ENCODE data around the gene SLC10A7. TPM values are rescaled to one million over a fixed set of nuclear protein-coding genes. Genes with fewer than 3 reads are reported as not detected.

Gene SLC10A7
- total and polyA plus RNA-seq, 2 of the 4 experiments (the other 2 are of a cell fraction) = 5.2 to 8.4 TPM

DNA sequence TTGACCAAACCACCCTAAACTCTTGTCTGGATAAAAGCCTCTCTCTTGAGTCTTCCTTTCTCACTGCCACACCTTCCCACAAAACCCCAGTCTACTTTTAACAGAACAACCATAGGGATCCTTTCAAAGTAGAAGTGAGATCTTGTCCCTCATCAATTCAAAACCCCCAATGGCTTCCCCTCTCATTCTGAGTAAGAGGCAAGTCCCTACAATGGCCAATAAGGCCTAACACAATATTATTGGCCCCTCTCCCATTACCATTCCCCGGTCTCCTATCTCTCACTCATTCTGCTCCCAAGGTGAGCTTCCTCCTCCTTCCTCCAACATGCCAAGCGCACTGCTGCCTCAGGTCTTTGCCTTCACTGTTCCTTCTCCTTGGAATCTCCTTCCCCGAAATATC is 250.3 kb downstream of the SLC10A7 start:
- Histone ChIP-seq H4K8ac (ENCODE audit: low read depth in 2 of 2, low read length in 2 of 2) (no peak overlapping the region), H3K4me3 (ENCODE audit: insufficient read depth, low read depth, low read length) (no peak overlapping the region), H4K20me1 (ENCODE audit: insufficient read depth, low read length) (no peaks in the 10 kb centered on the region), H2BK120ac (ENCODE audit: low read depth, low read length) (no peak overlapping the region), H2BK15ac (ENCODE audit: low read depth, low read length) (no peak overlapping the region), H3K27ac (ENCODE audit: insufficient read depth, low read length) (no peak overlapping the region), H2AK5ac (ENCODE audit: low read depth, low read length) (no peak overlapping the region), H3K18ac (ENCODE audit: low read depth, low read length) (no peak overlapping the region), H4K91ac (ENCODE audit: insufficient read depth, low read depth, low read length) (no peak overlapping the region), H3K9me1 (ENCODE audit: insufficient read depth, low read length) (no peaks in the 10 kb centered on the region), H3K9ac (ENCODE audit: low read depth, low read length) (no peak overlapping the region), H4K5ac (ENCODE audit: low read depth, low read length) (no peak overlapping the region), H3K14ac (replicated peaks; ENCODE audit: low read depth, low read length) (no peak overlapping the region), H3K56ac (ENCODE audit: extremely low read depth, insufficient read depth, low read length) (no peak overlapping the region), H3K27me3 (ENCODE audit: control insufficient read depth, insufficient read depth, low read length) (no peaks in the 10 kb centered on the region), H3K4me2 (ENCODE audit: low read depth, low read length) (no peak overlapping the region), H2BK5ac (ENCODE audit: low read depth, low read length, poor library complexity, severe bottlenecking) (no peak overlapping the region), H3K4ac (ENCODE audit: low read depth, low read length) (no peak overlapping the region), H3K9me3 (ENCODE audit: control insufficient read depth, insufficient read depth, low read length) (no peaks in the 10 kb centered on the region), H2BK20ac (ENCODE audit: low read depth, low read length) (no peak overlapping the region), H2AK9ac (replicated peaks; ENCODE audit: low read depth, low read length, poor library complexity) (no peak overlapping the region), H3K4me1 (ENCODE audit: control insufficient read depth, insufficient read depth, low read length) (no peaks in the 10 kb centered on the region), H3K23ac (ENCODE audit: low read depth, low read length) (no peak overlapping the region), H3K36me3 (ENCODE audit: control insufficient read depth, insufficient read depth, low read length) (no peaks in the 10 kb centered on the region), H2AFZ (replicated peaks; ENCODE audit: low read length, poor library complexity) (no peak overlapping the region), H3K79me1 (ENCODE audit: low read depth in 1 of 2, low read length in 2 of 2) (no peaks in the 10 kb centered on the region)
- WGBS, 2 experiments (ENCODE audit: extremely low coverage in 2 of 2, insufficient read length in 1 of 2) = 94% methylated on average over 2 of the region's 3 CpGs; no CpG with 5 or more reads in 1 of the 2 experiments
- dilution Hi-C loops (cut with HindIII; ENCODE audit: low sequenced_read_pairs, unreplicated experiment) (no loop called here), in situ Hi-C loops (cut with MboI; ENCODE audit: low sequenced_read_pairs) (no loop called here), intact Hi-C loops (cut with micrococcal nuclease) (no loop called here)
- no TSS peak for BruUV-seq (replicated peaks)
- CTCF ChIA-PET = no interaction called here
- ATAC-seq (ENCODE audit: low read depth) = no peak
- TF ChIP-seq, protein P1, sequence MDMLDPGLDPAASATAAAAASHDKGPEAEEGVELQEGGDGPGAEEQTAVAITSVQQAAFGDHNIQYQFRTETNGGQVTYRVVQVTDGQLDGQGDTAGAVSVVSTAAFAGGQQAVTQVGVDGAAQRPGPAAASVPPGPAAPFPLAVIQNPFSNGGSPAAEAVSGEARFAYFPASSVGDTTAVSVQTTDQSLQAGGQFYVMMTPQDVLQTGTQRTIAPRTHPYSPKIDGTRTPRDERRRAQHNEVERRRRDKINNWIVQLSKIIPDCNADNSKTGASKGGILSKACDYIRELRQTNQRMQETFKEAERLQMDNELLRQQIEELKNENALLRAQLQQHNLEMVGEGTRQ (IDR thresholded peaks at IDR 0.05; ENCODE audit: low read depth, low read length) = no peak
- TF ChIP-seq MAZ (IDR thresholded peaks at IDR 0.05; ENCODE audit: borderline replicate concordance, low read depth, low read length) = no peak
- no peak for TF ChIP-seq MXI1 (IDR thresholded peaks at IDR 0.05; ENCODE audit: borderline replicate concordance, low read depth, low read length)
- TF ChIP-seq RFX5 (IDR thresholded peaks at IDR 0.05; ENCODE audit: low read depth, low read length) = no peak
- no peak for TF ChIP-seq RCOR1 (IDR thresholded peaks at IDR 0.05; ENCODE audit: insufficient replicate concordance, low read length)
- no peak for DNase-seq
- POLR2A ChIA-PET (ENCODE audit: unreplicated experiment) = no interaction called here
